SU-DHL-6 (cell line): ENCODE data around the gene SMC5.

Experiments used
- CTCF ChIP-seq: fragments of 200-600 bp; sonication (generic); IDR thresholded peaks from one replicate; pipeline ENCODE4 v1.5.1; 2017; ENCODE audit warnings: antibody characterized with exemption, mild to moderate bottlenecking, low read length, moderate library complexity; ENCODE audit not compliant: insufficient read depth, poor library complexity, severe bottlenecking
- EZH2phosphoT487 ChIP-seq: fragments of 200-600 bp; sonication (generic), shearing (Covaris generic); conservative IDR thresholded peaks from 2 replicates; pipeline ENCODE4 v1.6.1; 2018; ENCODE audit warnings: mild to moderate bottlenecking, antibody characterized with exemption, low read length, moderate library complexity, mixed read lengths

GRCh38 chr9:70297141-70297540 lies 38.4 kb downstream of the SMC5 start:
- TF ChIP-seq CTCF: no peak
- no peak for TF ChIP-seq EZH2phosphoT487
